HEK293 (cell line): ENCODE data around the gene FSD1.
"Not testable (repeated sequence)": the region's sequence is repeated elsewhere in the genome, so short reads cannot be mapped to it uniquely, and the experiment has no call there.

Source experiments
- CTCF ChIA-PET: fragments of 350-600 bp; formaldehyde crosslinking; extraction: SDS; loops from one replicate; lab custom pipeline; 2021; ENCODE audit warnings: antibody characterized with exemption; lab: Yijun Ruan, JAX
- POLR2A ChIA-PET: fragments of 300-600 bp; formaldehyde crosslinking; extraction: SDS; loops from one replicate; lab custom pipeline; 2020; ENCODE audit warnings: antibody characterized with exemption, inconsistent platforms; lab: Yijun Ruan, JAX
- H3K27ac ChIP-seq: fragments of 200-500 bp; sonication (Bioruptor generic); 2 replicates; pipeline ENCODE4 v1.5.1; 2014; ENCODE audit warnings: low read depth, low read length, control low read depth, inconsistent platforms; ENCODE audit errors: extremely low read depth
- H3K36me3 ChIP-seq, 2 experiments: fragments of 200-500 bp in 1 of 2; sonication (Bioruptor generic) in 1 of 2; 1 replicate in 1 of 2; 2 replicates in 1 of 2; pipeline ENCODE4 v1.5.1; 2014 to 2017; ENCODE audit warnings: inconsistent platforms in 2 of 2, low read length in 2 of 2; ENCODE audit not compliant: control insufficient read depth in 2 of 2, insufficient read depth in 1 of 2
- H3K4me1 ChIP-seq: fragments of 200-500 bp; sonication (Bioruptor generic); 2 replicates; pipeline ENCODE4 v1.5.1; 2014; ENCODE audit warnings: mild to moderate bottlenecking, low read length, inconsistent platforms; ENCODE audit not compliant: control insufficient read depth, insufficient read depth
- H3K4me3 ChIP-seq: 2 replicates; pipeline ENCODE4 v1.5.1; 2011; ENCODE audit warnings: low read depth, mild to moderate bottlenecking, control low read depth, low read length, moderate library complexity
- H3K9me3 ChIP-seq: fragments of 200-500 bp; sonication (Bioruptor generic); 2 replicates; pipeline ENCODE4 v1.5.1; 2014; ENCODE audit warnings: low read depth, low read length, inconsistent platforms; ENCODE audit not compliant: control insufficient read depth, insufficient read depth
- CTCF ChIP-seq: fragments of 450-650 bp; formaldehyde crosslinking; IDR thresholded peaks from 2 replicates; pipeline ENCODE4 v1.5.1; 2016; ENCODE audit warnings: missing biosample characterization, missing genetic modification characterization
- KLF9 ChIP-seq: fragments of 450-650 bp; formaldehyde crosslinking; IDR thresholded peaks from 2 replicates; pipeline ENCODE4 v1.5.1; 2016; ENCODE audit warnings: missing biosample characterization, missing genetic modification characterization, low read depth
- PRDM10 ChIP-seq: fragments of 450-650 bp; formaldehyde crosslinking; IDR thresholded peaks from 2 replicates; pipeline ENCODE4 v1.5.1; 2016; ENCODE audit warnings: missing biosample characterization, missing genetic modification characterization
- REPIN1 ChIP-seq: fragments of 450-650 bp; formaldehyde crosslinking; IDR thresholded peaks from 2 replicates; pipeline ENCODE4 v1.5.1; 2017; ENCODE audit warnings: missing biosample characterization, missing genetic modification characterization, low read depth
- ZBTB17 ChIP-seq: fragments of 450-650 bp; formaldehyde crosslinking; IDR thresholded peaks from 2 replicates; pipeline ENCODE4 v1.5.1; 2016; ENCODE audit warnings: missing biosample characterization, missing genetic modification characterization
- ZFP3 ChIP-seq: fragments of 450-650 bp; formaldehyde crosslinking; IDR thresholded peaks from 2 replicates; pipeline ENCODE4 v1.5.1; 2016; ENCODE audit warnings: low read depth, missing biosample characterization, missing genetic modification characterization
- ZNF223 ChIP-seq: fragments of 450-650 bp; formaldehyde crosslinking; IDR thresholded peaks from 2 replicates; pipeline ENCODE4 v1.5.1; 2016; ENCODE audit warnings: missing biosample characterization, missing genetic modification characterization
- ZNF23 ChIP-seq: fragments of 450-650 bp; formaldehyde crosslinking; IDR thresholded peaks from 2 replicates; pipeline ENCODE4 v1.5.1; 2016; ENCODE audit warnings: missing biosample characterization, missing genetic modification characterization, borderline replicate concordance
- ZNF266 ChIP-seq: fragments of 450-650 bp; formaldehyde crosslinking; IDR thresholded peaks from 2 replicates; pipeline ENCODE4 v1.5.1; 2016; ENCODE audit warnings: missing biosample characterization, missing genetic modification characterization, low read depth
- ZNF274 ChIP-seq, 2 experiments: fragments of 200-500 bp in 1 of 2; fragments of 450-650 bp in 1 of 2; sonication (Bioruptor generic) in 1 of 2; formaldehyde crosslinking in 1 of 2; IDR thresholded peaks; 2 replicates each; pipeline versions ENCODE4 v1.5.1 to v1.6.1; 2014 to 2016; ENCODE audit warnings: borderline replicate concordance in 1 of 2, inconsistent platforms in 1 of 2, low read length in 1 of 2, missing biosample characterization in 1 of 2, missing genetic modification characterization in 1 of 2
- ZNF280C ChIP-seq: fragments of 450-650 bp; formaldehyde crosslinking; IDR thresholded peaks from 2 replicates; pipeline ENCODE4 v1.5.1; 2016; ENCODE audit warnings: missing biosample characterization, missing genetic modification characterization
- ZNF366 ChIP-seq: fragments of 450-650 bp; formaldehyde crosslinking; conservative IDR thresholded peaks from 2 replicates; pipeline ENCODE4 v1.5.1; 2016; ENCODE audit warnings: missing biosample characterization, missing genetic modification characterization
- ZNF37A ChIP-seq: fragments of 450-650 bp; IDR thresholded peaks from 2 replicates; pipeline ENCODE4 v1.5.1; 2018; ENCODE audit warnings: missing biosample characterization, missing genetic modification characterization
- ZNF404 ChIP-seq: fragments of 450-650 bp; formaldehyde crosslinking; IDR thresholded peaks from 2 replicates; pipeline ENCODE4 v1.5.1; 2017; ENCODE audit warnings: missing biosample characterization, missing genetic modification characterization
- ZNF704 ChIP-seq: fragments of 450-650 bp; formaldehyde crosslinking; IDR thresholded peaks from 2 replicates; pipeline ENCODE4 v1.5.1; 2016; ENCODE audit warnings: missing biosample characterization, missing genetic modification characterization

FSD1 gene

GRCh38 chr19:4346020-4346383, 41.6 kb downstream of the FSD1 start:
- POLR2A ChIA-PET, result no interaction called here

GRCh38 chr19:4347521-4347920, 43.1 kb downstream of the FSD1 start:
- no peak for TF ChIP-seq CTCF (tag by site-specific recombination)
- TF ChIP-seq ZBTB17 (tag by site-specific recombination), result no peak
- no peak for TF ChIP-seq ZNF366 (tag by site-specific recombination)
- TF ChIP-seq ZNF23 (tag by site-specific recombination), result no peak
- no peak for TF ChIP-seq ZNF704
- no peak for TF ChIP-seq ZNF280C
- TF ChIP-seq ZNF404 (tag by site-specific recombination), result no peak
- no peak for TF ChIP-seq ZNF274 (IDR thresholded peaks at IDR 0.05; ENCODE audit: low read length)
- no peak for TF ChIP-seq ZNF274 (tag by site-specific recombination; IDR thresholded peaks at IDR 0.05; ENCODE audit: borderline replicate concordance)
- no peak for TF ChIP-seq PRDM10
- no peak for TF ChIP-seq KLF9 (tag by site-specific recombination)
- no peak for TF ChIP-seq REPIN1 (tag by site-specific recombination)
- TF ChIP-seq ZNF37A (tag by site-specific recombination), result no peak
- TF ChIP-seq ZNF266 (tag by site-specific recombination), result no peak
- Histone ChIP-seq H3K36me3 (peaks cover 12 to 28% of the 10 kb centered on the region in 2 experiments; a peak in 2 of 3 replicates), H3K4me3 (no peak overlapping the region), H3K4me1 (no peaks in the 10 kb centered on the region), H3K9me3 (no peaks in the 10 kb centered on the region), H3K27ac (no peak overlapping the region)
- CTCF ChIA-PET, result interaction anchor here (1.2 kb wide), 1 partner anchor 80 kb away, joined by 5 read pairs; no protein-coding TSS in a partner anchor
- POLR2A ChIA-PET, result interaction anchor here (0.7 kb wide), 1 partner anchor 51 kb away, joined by 8 read pairs; no protein-coding TSS in a partner anchor

More at GRCh38 chr19:4346020-4346383, 41.6 kb downstream of the FSD1 start:
- CTCF ChIA-PET, result interaction anchor here (0.7 to 3.9 kb wide), 3 partner anchors 79 to 924 kb away, joined by 3 to 37 read pairs (median 5); no protein-coding TSS in a partner anchor
- Histone ChIP-seq H3K4me1 (peaks cover 3% of the 10 kb centered on the region; the same call in 1 of the 2 replicates), H3K4me3 (no peak overlapping the region), H3K36me3 (peaks cover 12 to 28% of the 10 kb centered on the region in 2 experiments; a peak in 2 of 3 replicates), H3K9me3 (no peaks in the 10 kb centered on the region), H3K27ac (no peak overlapping the region)
- TF ChIP-seq ZNF223, result no peak
- peak; percentile 97 for TF ChIP-seq ZFP3 (tag by site-specific recombination)

GRCh38 chr19:4349225-4349624, 44.8 kb downstream of the FSD1 start:
- not testable (repeated sequence) for H3K27ac ChIP-seq
- CTCF ChIA-PET, result interaction anchor here (0.6 kb wide), 2 partner anchors 28 to 81 kb away, joined by 3 read pairs; no protein-coding TSS in a partner anchor
- peaks cover 12 to 37% of the 10 kb centered on the region in 2 experiments; a peak in 2 of 3 replicates for H3K36me3 ChIP-seq

More at GRCh38 chr19:4349225-4349624, 44.8 kb downstream of the FSD1 start:
- H3K4me3 ChIP-seq, POLR2A ChIA-PET, H3K9me3 ChIP-seq, H3K4me1 ChIP-seq: not testable (repeated sequence)
